Measurements from ENCODE around the gene CCDC122. TPM values are rescaled to one million over a fixed set of nuclear protein-coding genes. Genes with fewer than 3 reads are reported as not detected.
A peak's percentile ranks its signal among the peaks of the same experiment; 100 is the strongest.

CCDC122 gene
- total RNA-seq (ENCODE audit: low replicate concordance) = 1.1 and 11.2 TPM in 2 replicates

DNA sequence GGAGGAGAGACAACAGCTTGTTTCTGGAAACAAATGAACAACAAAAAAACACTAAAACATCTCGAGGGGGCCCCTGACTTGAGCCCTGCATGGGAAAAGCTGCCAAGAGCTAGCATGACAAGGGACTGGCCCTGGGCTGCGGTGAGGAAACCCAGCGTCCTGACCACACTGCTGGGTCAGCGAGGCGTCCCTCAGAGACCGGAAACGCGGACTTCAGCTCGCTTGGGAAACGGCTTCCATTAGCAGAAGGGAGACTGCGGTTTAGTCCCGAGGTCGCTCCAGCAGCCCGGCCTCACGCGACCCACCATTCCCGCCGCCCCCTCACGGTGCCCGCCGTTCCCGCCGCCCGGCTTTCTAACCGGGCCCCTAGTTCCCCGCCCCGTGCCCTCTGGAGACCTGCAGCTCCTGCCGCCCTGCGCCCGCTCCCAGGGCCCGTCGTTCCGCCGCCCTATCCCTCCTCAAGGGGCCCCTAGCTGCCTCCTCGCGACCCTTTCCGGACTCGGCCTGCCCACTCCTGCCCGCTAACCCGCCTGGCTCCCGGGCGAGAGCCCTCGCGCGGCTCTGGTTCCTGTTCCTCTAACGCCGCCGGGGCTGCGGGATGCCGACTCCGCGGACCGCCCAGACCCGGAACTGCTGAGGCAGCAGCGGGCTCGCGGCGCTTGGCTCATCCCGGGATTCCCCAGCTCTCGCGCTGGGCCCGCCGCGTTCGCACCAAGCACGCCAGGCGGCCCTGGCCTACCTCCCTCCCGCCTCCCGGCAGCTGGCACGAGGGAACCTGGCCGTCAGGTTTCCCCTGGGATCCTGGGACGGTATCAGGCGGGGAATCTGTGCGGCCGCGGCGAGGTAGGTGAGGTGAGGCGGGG, at the start of gene CCDC122:
Gene CCDC122, minus strand, starts transcription at position 849 of the 863 bp plus-strand sequence. CDS start 10,364 bp downstream, outside the sequence.
- TF ChIP-seq CTCF (IDR thresholded peaks at IDR 0.05; ENCODE audit: insufficient read depth, low read length) = no peak
- peak; percentile 76 for DNase-seq (ENCODE audit: low read depth)
- H3K4me3 ChIP-seq (ENCODE audit: low read depth, low read length) = peak within 1 kb of the TSS; percentile 79

DNA sequence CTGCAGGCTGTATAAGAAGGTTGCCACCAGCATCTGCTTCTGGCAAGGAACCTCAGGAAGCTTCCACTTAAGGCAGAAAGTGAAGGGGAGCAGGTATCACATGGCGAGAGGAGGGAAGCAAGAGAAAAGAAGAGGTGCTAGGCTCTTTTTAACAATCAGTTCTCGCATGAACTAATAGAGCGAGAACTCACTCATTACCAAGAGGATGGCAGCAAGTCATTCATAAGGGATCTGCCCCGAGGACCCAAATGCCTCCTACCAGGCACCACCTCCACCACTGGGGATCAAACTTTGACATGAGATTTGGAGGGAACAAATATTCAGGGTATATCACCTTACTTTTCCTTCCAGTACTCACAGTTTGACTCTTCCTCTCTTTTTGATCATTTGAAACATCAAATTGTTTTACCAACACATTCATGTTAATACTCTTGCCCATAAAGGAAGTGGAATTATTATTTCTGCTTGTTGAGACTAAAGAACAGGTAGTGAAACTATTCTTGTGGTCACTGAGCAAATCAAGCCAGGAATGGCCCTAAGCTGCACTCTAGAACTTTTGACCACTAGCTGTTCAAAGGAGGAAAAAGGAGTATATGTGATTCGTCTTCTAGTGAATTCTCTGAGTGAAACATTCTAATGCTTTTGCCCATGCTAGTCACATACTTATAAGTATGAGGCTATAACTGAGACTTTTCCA, 45.2 kb upstream of the CCDC122 start:
- TF ChIP-seq CTCF (IDR thresholded peaks at IDR 0.05; ENCODE audit: insufficient read depth, low read length) = no peak
- H3K4me3 ChIP-seq (ENCODE audit: low read depth, low read length) = no peak overlapping the region
- DNase-seq (ENCODE audit: low read depth) = no peak

DNA sequence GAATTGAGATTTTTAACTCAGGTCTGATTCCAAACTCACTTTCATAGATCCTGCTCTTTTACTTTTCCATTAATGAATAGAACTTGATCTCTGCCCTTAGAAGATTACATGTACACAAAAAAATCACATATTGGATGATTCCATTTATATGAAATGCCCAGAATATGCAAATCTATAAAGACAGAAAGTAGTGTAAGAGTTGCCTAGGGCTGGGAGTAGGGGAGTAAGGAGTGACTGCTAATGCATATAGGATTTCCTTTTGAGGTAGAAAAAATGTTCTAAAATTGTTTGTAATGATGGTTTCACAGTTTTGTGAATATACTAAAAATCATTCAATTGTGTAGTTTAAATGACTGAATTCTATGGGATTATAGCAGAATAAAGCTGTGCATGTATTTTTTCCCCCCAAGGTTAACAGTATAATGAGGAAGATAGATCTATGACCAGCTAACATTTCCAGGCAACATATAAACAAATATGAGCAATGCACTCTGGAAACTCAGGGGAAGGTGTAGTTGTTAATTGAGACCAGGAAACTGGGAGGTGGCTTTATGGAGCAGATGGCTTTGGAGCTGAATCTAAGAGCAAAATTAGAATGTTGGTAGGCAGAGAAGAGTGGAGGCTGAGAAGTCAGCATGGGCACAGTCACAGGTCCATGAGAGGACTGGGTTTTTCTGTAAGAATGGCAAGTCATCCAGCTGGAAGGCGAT, 41.6 kb upstream of the CCDC122 start:
- H3K4me3 ChIP-seq (ENCODE audit: low read depth, low read length) = no peak overlapping the region
- TF ChIP-seq CTCF (IDR thresholded peaks at IDR 0.05; ENCODE audit: insufficient read depth, low read length) = no peak
- no peak for DNase-seq (ENCODE audit: low read depth)

DNA sequence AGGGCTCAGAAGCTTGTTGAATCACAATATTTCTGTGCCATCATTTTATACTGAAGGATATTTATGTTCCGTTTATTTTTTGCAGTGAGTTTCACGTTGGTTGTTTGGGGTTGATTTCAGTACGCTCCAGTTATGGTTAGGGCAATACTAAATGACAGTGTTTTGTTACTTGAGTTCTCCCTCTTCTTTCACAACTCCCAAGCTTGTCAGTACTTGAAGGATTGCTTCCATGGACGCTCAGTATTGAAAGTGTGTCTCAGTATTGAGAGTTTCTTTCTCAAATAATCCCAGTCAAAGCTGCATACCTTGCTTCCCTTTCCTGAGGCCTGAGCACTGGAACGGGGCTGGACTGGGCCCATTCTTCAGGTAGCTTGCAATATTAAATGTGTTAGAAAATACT, 39.1 kb upstream of the CCDC122 start:
- no peak for DNase-seq (ENCODE audit: low read depth)
- no peak overlapping the region for H3K4me3 ChIP-seq (ENCODE audit: low read depth, low read length)
- TF ChIP-seq CTCF (IDR thresholded peaks at IDR 0.05; ENCODE audit: insufficient read depth, low read length) = no peak

GRCh38 chr13:43916828-43917227, 37.3 kb upstream of the CCDC122 start:
- no peak overlapping the region for H3K4me3 ChIP-seq (ENCODE audit: low read depth, low read length)
- no peak for TF ChIP-seq CTCF (IDR thresholded peaks at IDR 0.05; ENCODE audit: insufficient read depth, low read length)
- no peak for DNase-seq (ENCODE audit: low read depth)

GRCh38 chr13:43915451-43915850, 35.9 kb upstream of the CCDC122 start:
- no peak overlapping the region for H3K4me3 ChIP-seq (ENCODE audit: low read depth, low read length)
- peak; percentile 33 for DNase-seq (ENCODE audit: low read depth)
- TF ChIP-seq CTCF (IDR thresholded peaks at IDR 0.05; ENCODE audit: insufficient read depth, low read length) = no peak
